HG02885 (cell line): ENCODE results near the gene CD2BP2.

Source experiments
- ATAC-seq: cut with Tn5 transposase; IDR thresholded peaks from one replicate; pipeline ENCODE4 v1.9.1; 2021; ENCODE audit warnings: mild to moderate bottlenecking; ENCODE audit not compliant: unreplicated experiment, poor library complexity

Gene CD2BP2

GRCh38 chr16:30379158-30379783, 24.2 kb upstream of the CD2BP2 start:
- ATAC-seq = no peak

- ATAC-seq = peak; percentile 91
These were observed 23.4 kb upstream of the CD2BP2 start for GRCh38 chr16:30378236-30379157.

- ATAC-seq = peak; percentile 39
These were observed 22.7 kb upstream of the CD2BP2 start for GRCh38 chr16:30377812-30378235.

- ATAC-seq = no peak
These were observed 22.1 kb upstream of the CD2BP2 start for GRCh38 chr16:30377050-30377811.

GRCh38 chr16:30376461-30376902, 21.4 kb upstream of the CD2BP2 start:
- no peak for ATAC-seq

- ATAC-seq = no peak
These were observed 20.8 kb upstream of the CD2BP2 start for GRCh38 chr16:30375864-30376263.

GRCh38 chr16:30374538-30374937, 19.4 kb upstream of the CD2BP2 start, which contains the start of gene MYL11:
Gene MYL11, plus strand, starts transcription at chr16:30374802. Its CDS starts 56 bp downstream, at chr16:30374858.
- ATAC-seq = no peak

- ATAC-seq = no peak
These were observed 17.6 kb upstream of the CD2BP2 start for GRCh38 chr16:30372725-30373124.

GRCh38 chr16:30372038-30372712, 17.1 kb upstream of the CD2BP2 start:
- no peak for ATAC-seq

GRCh38 chr16:30371248-30371816, 16.2 kb upstream of the CD2BP2 start:
- no peak for ATAC-seq

GRCh38 chr16:30370456-30371247, 15.5 kb upstream of the CD2BP2 start, which contains the start of gene TBC1D10B:
Gene TBC1D10B, minus strand, starts transcription at chr16:30370494. Its CDS starts 311 bp downstream, at chr16:30370183.
- peak; percentile 84 for ATAC-seq

- no peak for ATAC-seq
These were observed 14.9 kb upstream of the CD2BP2 start for GRCh38 chr16:30369938-30370455.

GRCh38 chr16:30369091-30369937, 14.2 kb upstream of the CD2BP2 start:
- no peak for ATAC-seq

GRCh38 chr16:30368792-30369090, 13.6 kb upstream of the CD2BP2 start:
- no peak for ATAC-seq

GRCh38 chr16:30368122-30368791, 13.1 kb upstream of the CD2BP2 start:
- no peak for ATAC-seq

GRCh38 chr16:30367349-30368009, 12.4 kb upstream of the CD2BP2 start:
- ATAC-seq = no peak

- no peak for ATAC-seq
These were observed 11.4 kb upstream of the CD2BP2 start for GRCh38 chr16:30366511-30366910.
